CD4-positive, alpha-beta T cell treated with Interleukin-17A for 4 hours (primary cell): ENCODE measurements around the gene PCGF3.
"Not testable (repeated sequence)": the region's sequence is repeated elsewhere in the genome, so short reads cannot be mapped to it uniquely, and the experiment has no call there.

Source experiments
- DNase-seq: peaks from one replicate; pipeline ENCODE4 v3.0.0-alpha.2; 2020; ENCODE audit warnings: mixed read lengths

The PCGF3 gene

DNA sequence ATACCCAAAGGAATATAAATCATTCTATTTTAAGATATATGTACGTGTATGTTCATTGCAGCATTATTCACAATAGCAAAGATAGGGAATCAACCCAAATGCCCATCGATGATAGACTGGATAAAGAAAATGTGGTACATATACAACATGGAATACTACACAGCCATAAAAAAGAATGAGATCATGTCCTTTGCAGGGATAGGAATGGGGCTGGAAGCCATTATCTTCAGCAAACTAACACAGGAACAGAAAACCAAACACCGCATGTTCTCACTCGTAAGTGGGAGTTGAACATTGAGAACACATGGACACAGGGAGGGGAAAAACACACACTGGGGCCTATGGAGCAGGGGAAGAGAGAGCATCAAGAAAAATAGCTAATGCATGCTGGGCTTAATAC lies 101.3 kb downstream of the PCGF3 start:
- DNase-seq: not testable (repeated sequence)

- no peak for DNase-seq
Observed at GRCh38 chr4:807792-808191, 102.2 kb downstream of the PCGF3 start.

DNA sequence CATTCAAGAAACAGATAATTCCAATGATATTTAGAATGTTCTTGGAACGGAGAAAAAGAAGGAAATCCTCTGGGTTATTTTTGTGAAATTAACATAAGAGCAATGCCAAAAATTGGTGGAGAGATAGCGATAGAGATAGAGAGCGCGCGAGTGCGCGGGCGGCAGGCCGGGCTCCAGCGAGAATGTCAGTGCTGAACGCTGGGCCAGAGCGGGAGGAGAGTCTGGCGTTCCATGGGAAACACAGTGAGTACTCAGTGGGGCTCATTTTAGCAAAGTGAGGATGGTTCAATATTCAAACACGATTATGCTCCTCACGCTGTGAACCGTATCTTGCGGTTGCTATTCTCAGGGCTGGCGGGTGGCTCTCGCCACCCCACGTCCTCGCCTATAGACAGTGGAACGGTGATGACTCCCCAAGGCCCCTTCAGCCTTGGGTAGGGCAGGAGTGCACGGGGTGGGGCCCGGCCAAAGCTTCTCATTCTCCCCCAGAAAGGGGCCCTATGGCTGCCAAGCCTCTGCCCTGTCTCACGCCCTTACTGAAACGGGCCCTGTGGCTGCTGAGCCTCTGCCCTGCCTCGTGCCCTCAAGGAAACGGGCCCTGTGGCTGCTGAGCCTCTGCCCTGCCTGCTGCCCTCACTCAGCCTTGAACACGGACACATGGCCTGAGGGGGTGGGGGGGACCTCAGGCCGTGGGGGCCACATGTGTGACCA lies 103.4 kb downstream of the PCGF3 start:
- DNase-seq: no peak

DNA sequence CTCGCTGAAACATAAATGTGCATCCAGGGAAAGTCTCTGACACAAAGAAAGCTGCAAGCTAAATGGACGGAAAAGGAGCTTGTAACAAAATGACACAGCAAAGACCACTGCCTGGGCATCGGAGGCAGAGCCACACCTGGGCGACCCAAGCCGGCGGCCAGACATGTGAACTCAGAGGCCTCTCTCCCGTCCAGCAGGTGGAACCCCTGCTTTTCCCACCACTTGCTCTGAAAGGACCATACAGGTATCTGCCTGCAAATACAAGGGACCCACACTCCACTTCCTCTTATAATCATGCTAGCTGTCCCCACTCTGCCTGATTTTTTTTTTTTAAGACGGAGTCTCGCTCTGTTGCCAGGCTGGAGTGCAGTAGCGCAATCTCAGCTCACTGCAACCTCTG lies 108.3 kb downstream of the PCGF3 start:
- no peak for DNase-seq

DNA sequence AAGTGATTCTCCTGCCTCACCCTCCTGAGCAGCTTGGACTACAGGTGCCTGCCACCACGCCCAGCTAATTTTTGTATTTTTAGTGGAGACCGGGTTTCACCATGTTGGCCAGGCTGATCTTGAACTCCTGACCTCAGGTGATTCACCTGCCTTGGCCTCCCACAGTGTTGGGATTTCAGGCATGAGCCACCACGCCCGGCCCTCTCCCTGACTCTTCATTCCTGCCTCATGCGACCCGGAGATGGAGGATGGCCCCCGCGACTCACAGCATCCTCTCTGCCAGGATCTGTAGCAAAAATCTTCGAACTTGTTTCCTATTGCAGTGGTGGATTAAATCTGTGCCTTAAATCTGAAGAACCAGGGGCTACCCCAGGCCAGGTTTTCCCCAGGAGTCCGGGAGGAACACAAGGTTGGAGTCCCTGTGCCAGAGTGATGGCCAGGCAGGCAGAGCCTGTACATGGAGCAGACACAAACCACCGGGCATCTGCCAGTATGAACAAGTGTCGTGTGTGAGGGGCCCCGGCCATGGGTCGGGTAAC lies 108.7 kb downstream of the PCGF3 start:
- DNase-seq: no peak

GRCh38 chr4:815464-816146 lies 110.0 kb downstream of the PCGF3 start:
- DNase-seq: no peak

DNA sequence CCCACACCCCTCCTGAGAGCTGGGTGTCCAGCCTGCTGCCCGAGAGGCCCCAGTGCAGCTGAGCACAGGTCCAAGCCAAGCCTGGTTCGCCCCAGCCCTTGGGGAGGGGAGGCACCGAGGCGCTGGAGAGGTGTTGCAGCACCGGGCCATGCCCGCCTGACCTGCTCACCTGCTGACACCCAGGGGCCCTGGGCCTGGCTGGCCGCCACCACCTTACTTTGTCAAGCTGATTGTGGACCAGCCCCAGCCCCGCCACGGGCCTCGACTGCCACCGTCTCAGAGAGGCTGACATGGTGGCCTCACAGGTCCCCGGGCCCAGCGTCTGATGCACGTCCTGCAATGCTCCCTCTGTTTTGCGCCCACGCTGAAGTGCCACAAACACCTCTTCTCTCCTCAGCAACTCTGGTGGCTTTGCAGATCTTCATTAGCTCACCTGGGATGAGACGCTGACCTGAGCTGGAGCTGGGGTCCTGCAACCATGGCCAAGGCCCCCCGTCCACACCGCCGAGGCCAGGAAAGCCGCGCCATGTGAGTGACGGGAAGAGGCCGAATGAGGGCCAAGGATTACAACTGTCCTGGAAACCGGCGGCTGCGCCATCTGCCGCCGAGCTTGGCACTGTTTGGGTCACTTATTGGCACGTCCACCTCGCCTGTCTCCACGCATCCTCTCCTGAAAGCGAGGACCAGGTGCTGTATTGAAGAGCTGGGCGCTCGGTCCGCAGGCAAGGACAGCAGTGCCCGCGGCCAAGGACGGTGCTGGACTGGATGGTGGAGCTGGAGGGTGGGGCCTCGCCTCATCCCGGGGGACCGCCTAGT lies 112.7 kb downstream of the PCGF3 start:
- DNase-seq: no peak

DNA sequence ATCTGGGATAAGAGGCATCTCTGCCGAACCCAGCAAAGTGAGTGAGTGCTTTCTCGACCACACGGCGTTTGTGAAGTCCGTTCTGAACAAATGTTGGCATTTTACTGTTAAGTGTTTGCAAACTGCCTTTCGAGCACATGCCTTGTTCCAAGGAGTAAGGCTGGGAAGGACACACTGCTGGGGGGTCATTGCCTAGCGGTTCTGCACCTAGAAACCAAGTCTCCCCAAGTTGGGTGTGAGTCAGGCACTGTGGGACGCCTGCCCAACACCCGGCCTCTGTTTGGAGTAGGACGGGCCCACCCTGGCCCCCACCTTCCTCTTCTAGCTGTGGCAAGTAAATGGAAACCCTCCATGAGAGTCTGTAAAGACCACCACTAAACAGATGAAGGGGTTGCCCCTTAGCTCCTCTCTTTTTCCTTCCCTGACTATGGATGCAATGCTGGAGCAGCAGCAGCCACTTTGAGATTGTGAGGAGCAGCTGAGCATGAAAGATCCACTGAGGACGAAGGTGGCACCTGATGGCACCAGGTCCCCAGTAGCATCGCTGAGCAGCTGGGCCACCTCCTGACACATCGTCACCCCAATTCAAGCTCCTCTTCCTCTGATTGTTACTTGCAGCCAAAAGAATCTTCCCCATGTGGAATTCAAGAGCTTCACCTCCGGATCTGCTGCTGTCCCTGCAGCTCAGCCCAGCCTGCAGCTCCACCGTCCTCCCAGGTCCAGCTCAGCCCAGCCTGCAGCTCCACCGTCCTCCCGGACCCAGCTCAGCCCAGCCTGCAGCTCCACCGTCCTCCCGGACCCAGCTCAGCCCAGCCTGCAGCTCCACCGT lies 114.0 kb downstream of the PCGF3 start:
- DNase-seq: no peak
